GM12801 (cell line): ENCODE measurements around the gene HDAC4.

Source experiments
- TF ChIP-seq, protein P1 (sequence below): IDR thresholded peaks from one replicate; pipeline ENCODE4 v1.5.1; 2011; ENCODE audit warnings: control low read depth; ENCODE audit not compliant: insufficient read length; ENCODE audit errors: extremely low read depth

The HDAC4 gene

DNA sequence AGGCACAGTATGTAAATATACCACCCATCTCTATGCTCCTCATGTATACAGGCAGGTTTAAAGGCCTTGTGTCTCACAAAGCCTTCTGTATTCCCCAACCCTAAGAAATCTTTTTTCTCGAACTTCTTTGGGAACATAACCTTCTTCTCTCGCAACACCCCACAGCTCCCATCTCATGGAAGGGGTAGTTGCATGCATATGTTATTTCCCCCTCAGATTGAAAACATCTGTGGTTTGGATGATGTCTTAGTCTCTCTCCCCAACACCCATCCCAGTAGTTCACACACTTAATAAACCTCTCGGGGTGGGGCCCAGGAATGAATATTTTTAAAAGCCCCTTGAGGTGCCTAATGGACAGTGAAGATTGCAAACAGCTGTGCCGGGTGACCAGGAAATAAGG is 21.0 kb upstream of the HDAC4 start:
- TF ChIP-seq, protein P1, sequence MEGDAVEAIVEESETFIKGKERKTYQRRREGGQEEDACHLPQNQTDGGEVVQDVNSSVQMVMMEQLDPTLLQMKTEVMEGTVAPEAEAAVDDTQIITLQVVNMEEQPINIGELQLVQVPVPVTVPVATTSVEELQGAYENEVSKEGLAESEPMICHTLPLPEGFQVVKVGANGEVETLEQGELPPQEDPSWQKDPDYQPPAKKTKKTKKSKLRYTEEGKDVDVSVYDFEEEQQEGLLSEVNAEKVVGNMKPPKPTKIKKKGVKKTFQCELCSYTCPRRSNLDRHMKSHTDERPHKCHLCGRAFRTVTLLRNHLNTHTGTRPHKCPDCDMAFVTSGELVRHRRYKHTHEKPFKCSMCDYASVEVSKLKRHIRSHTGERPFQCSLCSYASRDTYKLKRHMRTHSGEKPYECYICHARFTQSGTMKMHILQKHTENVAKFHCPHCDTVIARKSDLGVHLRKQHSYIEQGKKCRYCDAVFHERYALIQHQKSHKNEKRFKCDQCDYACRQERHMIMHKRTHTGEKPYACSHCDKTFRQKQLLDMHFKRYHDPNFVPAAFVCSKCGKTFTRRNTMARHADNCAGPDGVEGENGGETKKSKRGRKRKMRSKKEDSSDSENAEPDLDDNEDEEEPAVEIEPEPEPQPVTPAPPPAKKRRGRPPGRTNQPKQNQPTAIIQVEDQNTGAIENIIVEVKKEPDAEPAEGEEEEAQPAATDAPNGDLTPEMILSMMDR: no peak

DNA sequence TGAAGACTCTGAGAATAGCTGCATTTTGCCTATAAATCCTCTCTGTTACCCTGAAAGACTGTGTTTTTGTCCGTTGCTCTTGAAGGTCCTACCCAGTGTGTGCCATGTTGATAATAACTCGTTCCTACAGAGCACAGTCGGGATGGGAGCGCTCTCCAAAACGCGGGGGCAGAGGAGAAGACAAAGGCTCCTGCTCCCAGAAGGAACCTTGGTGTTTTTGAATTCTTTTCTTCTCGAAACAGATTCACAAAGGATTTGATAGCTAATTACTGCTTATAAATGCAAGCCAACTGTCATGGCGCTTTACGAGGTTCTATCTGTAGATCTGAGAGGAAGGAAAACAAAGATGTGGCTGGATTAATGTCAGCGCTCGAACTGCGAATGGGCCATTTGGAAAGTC is 19.3 kb upstream of the HDAC4 start:
- TF ChIP-seq, protein P1: no peak

DNA sequence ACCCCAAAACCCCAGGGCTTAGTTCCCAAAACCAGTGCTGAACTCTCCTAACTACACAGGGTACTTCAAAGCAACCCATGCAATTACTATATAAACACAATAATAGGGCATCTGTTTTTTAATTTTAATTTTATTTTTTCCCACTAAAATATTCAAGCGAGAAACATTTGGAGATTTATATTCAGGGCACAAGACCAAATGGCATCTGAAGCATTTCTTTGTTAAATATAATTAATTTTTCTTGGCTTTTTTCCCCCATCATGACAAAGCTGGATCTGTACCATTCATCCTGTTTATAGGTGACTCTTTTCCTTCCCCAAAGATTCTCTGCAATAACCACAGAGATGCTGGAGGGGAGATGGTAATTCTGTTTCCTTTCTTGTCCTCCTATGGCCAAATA is 18.1 kb upstream of the HDAC4 start:
- TF ChIP-seq, protein P1: no peak

DNA sequence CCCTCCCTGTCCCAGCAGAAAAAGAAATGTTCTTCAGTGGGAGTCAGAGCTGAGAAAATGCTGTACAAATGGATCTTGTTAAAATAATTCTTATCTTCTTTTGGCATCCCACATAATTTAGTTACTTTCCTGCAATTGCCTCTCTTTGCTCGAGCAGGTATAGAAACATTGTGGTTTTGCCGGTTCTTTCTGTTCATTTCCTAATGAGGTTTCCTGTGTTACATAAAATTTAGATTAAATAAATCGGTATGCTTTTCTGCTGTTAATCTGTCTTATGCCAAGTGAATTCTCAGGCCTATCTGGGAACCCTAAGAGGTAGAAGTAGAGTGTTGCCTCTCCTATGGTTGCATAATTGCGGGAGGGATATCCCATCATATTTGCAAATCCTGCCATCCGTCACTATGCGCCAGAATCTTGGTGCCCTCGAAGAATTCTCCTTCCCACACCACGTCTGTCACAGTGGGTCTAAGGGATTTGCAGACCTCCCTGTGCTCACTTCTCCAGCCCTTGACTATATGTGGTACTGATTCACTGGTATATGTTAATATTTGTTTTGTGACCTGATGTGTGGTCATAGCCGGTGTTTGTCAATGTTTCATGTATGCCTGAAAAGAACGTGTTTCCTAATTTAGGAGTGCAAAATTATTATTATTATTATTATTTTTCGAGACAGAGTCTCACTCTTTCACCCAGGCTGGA is 12.2 kb upstream of the HDAC4 start:
- TF ChIP-seq, protein P1: no peak

DNA sequence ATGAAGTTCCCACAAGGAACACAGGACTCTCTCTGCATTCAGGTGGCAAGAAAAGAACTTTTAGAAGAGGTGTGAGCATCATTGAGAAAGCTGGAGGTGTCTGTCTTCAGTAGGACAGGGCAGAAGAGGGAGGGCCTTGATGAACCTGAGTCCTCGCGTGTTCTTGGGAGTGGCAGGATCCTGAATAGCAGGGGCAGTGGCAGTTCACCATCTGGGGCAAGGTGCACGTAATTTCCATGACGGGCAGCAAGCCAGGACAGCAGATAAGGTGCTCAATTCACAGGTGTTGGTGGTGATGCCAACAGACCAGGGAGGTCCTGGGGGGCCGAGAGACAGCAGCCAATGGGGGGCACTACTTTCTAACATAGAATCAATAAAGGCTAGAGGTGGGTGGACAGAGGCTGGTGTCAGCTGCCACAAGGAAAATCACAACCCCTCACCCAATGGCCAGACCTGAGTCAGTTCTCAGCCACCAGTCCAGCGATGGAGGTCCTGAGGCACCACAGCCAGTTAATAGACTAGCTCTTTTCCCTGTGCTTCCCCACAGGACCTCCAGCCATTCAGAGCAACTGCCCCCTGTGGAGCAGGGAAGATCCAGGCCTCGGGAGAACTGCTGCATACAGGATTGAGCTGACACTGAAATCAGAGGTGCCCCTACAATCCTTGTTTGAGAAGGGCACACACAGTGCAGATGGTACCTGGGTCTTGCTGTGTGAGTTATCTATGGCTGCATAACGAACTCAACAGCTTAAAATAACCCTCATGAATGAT is 10.9 kb upstream of the HDAC4 start:
- TF ChIP-seq, protein P1: no peak

DNA sequence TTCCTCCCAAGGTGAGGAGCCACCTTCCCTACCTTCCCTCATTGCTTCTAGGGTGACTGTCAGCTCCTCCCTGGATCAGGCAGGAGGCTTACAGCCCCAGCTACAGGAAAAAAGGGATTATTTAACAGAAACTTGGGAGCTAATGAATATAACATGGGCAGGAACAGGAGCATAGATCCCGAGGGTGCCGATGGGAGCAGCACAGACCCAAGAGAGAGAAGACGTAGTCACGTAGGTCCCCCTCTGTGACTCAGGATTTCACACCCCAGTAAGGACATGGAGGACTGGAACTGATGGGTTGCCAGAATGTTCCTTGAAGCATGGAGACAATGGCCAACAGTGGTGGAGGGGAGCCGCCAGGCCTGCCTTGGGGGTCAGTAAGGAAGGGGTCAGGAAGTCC is 10.3 kb upstream of the HDAC4 start:
- TF ChIP-seq, protein P1: no peak

- TF ChIP-seq, protein P1: no peak
Observed at GRCh38 chr2:239409976-239410375, 9.2 kb upstream of the HDAC4 start.
